Stimulated activated CD8-positive, alpha-beta memory T cell treated with anti-CD3 and anti-CD28 coated beads, Interleukin-4, amount 100 ng/mL, for 48 hours (primary cell): Measurements from ENCODE around the gene MRPL42.

Experiments
- DNase-seq: peaks from one replicate; pipeline ENCODE4 v3.0.0-alpha.2; 2020

The MRPL42 gene

GRCh38 chr12:93500667-93501066 lies 33.4 kb downstream of the MRPL42 start:
- no peak for DNase-seq

- peak; percentile 70 for DNase-seq
These were observed 35.7 kb downstream of the MRPL42 start for GRCh38 chr12:93502802-93503623.

- DNase-seq = no peak
These were observed 39.9 kb downstream of the MRPL42 start for GRCh38 chr12:93507165-93507564.

GRCh38 chr12:93509506-93509905 lies 42.2 kb downstream of the MRPL42 start:
- DNase-seq = no peak

GRCh38 chr12:93514853-93515252 lies 47.5 kb downstream of the MRPL42 start:
- no peak for DNase-seq

GRCh38 chr12:93518725-93519124 lies 51.4 kb downstream of the MRPL42 start:
- no peak for DNase-seq

- DNase-seq = no peak
These were observed 52.5 kb downstream of the MRPL42 start for GRCh38 chr12:93519859-93520258.

GRCh38 chr12:93520454-93520853 lies 53.1 kb downstream of the MRPL42 start:
- no peak for DNase-seq

- DNase-seq = no peak
These were observed 54.1 kb downstream of the MRPL42 start for GRCh38 chr12:93521225-93522080.

- DNase-seq = no peak
These were observed 57.2 kb downstream of the MRPL42 start for GRCh38 chr12:93524386-93525133.

- DNase-seq = no peak
These were observed 59.6 kb downstream of the MRPL42 start for GRCh38 chr12:93526786-93527428.

GRCh38 chr12:93530358-93530757 lies 63.0 kb downstream of the MRPL42 start:
- no peak for DNase-seq

GRCh38 chr12:93533310-93533709 lies 66.0 kb downstream of the MRPL42 start:
- DNase-seq = no peak

GRCh38 chr12:93536111-93536765 lies 68.9 kb downstream of the MRPL42 start:
- no peak for DNase-seq

- DNase-seq = no peak
These were observed 69.6 kb downstream of the MRPL42 start for GRCh38 chr12:93536766-93537488.

- DNase-seq = no peak
These were observed 70.5 kb downstream of the MRPL42 start for GRCh38 chr12:93537769-93538168.

GRCh38 chr12:93539821-93540220 lies 72.5 kb downstream of the MRPL42 start:
- no peak for DNase-seq

GRCh38 chr12:93540466-93540865 lies 73.2 kb downstream of the MRPL42 start:
- DNase-seq = no peak

- no peak for DNase-seq
These were observed 74.4 kb downstream of the MRPL42 start for GRCh38 chr12:93541578-93542225.

- DNase-seq = no peak
These were observed 80.5 kb downstream of the MRPL42 start for GRCh38 chr12:93547778-93548177.

- DNase-seq = no peak
These were observed 81.9 kb downstream of the MRPL42 start for GRCh38 chr12:93549174-93549573.
